LNCAP (cell line): Measurements from ENCODE around the gene FAM177B.

Experiments
- CTCF ChIP-seq: fragments of 450-650 bp; IDR thresholded peaks from 2 replicates; pipeline ENCODE4 v1.5.1; 2017; ENCODE audit warnings: mild to moderate bottlenecking

Gene FAM177B

GRCh38 chr1:222736972-222737371 lies at the start of gene FAM177B:
Gene FAM177B, plus strand, starts transcription at chr1:222737202. Its CDS starts 9,344 bp downstream, at chr1:222746546.
- TF ChIP-seq CTCF, result no peak

- no peak for TF ChIP-seq CTCF
These were observed 46.0 kb upstream of the FAM177B start for GRCh38 chr1:222691016-222691415.

GRCh38 chr1:222694927-222695326 lies 42.1 kb upstream of the FAM177B start:
- no peak for TF ChIP-seq CTCF

GRCh38 chr1:222696741-222697140 lies 40.3 kb upstream of the FAM177B start:
- TF ChIP-seq CTCF, result no peak

- no peak for TF ChIP-seq CTCF
These were observed 39.8 kb upstream of the FAM177B start for GRCh38 chr1:222697203-222697602.

- no peak for TF ChIP-seq CTCF
These were observed 39.2 kb upstream of the FAM177B start for GRCh38 chr1:222697826-222698225.

GRCh38 chr1:222702210-222702609 lies 34.8 kb upstream of the FAM177B start:
- no peak for TF ChIP-seq CTCF

GRCh38 chr1:222704260-222704659 lies 32.7 kb upstream of the FAM177B start:
- no peak for TF ChIP-seq CTCF
